G401.6 (cell line): ENCODE results near the gene RNU1-4.
"Not testable (repeated sequence)": the region's sequence is repeated elsewhere in the genome, so short reads cannot be mapped to it uniquely, and the experiment has no call there.

Experiments used
- FAIRE-seq: peaks from 2 replicates; lab custom pipeline; 2012; peaks lifted over from hg19 to GRCh38; lab: Jason Lieb, UNC

The RNU1-4 gene

GRCh38 chr1:16728243-16728949, 11.9 kb upstream of the RNU1-4 start:
- not testable (repeated sequence) for FAIRE-seq

- FAIRE-seq, result not testable (repeated sequence)
Observed at GRCh38 chr1:16732254-16732896, 7.9 kb upstream of the RNU1-4 start.

GRCh38 chr1:16741230-16741629, 914 bp downstream of the RNU1-4 start:
- not testable (repeated sequence) for FAIRE-seq

- FAIRE-seq, result not testable (repeated sequence)
Observed at GRCh38 chr1:16747660-16748059, 7.3 kb downstream of the RNU1-4 start.

GRCh38 chr1:16748710-16749109, 8.4 kb downstream of the RNU1-4 start:
- FAIRE-seq, result not testable (repeated sequence)

GRCh38 chr1:16749910-16750888, 9.9 kb downstream of the RNU1-4 start:
- not testable (repeated sequence) for FAIRE-seq

GRCh38 chr1:16752770-16753169, 12.5 kb downstream of the RNU1-4 start:
- FAIRE-seq, result not testable (repeated sequence)

- FAIRE-seq, result not testable (repeated sequence)
Observed at GRCh38 chr1:16755385-16755784, 15.1 kb downstream of the RNU1-4 start.

GRCh38 chr1:16755932-16756331, 15.6 kb downstream of the RNU1-4 start:
- not testable (repeated sequence) for FAIRE-seq

- FAIRE-seq, result not testable (repeated sequence)
Observed at GRCh38 chr1:16757574-16757973, 17.3 kb downstream of the RNU1-4 start.

- not testable (repeated sequence) for FAIRE-seq
Observed at GRCh38 chr1:16758060-16758459, 17.7 kb downstream of the RNU1-4 start.

- FAIRE-seq, result not testable (repeated sequence)
Observed at GRCh38 chr1:16759041-16759493, 18.8 kb downstream of the RNU1-4 start.

- not testable (repeated sequence) for FAIRE-seq
Observed at GRCh38 chr1:16759650-16760455, 19.5 kb downstream of the RNU1-4 start.

- not testable (repeated sequence) for FAIRE-seq
Observed at GRCh38 chr1:16760456-16760765, 20.1 kb downstream of the RNU1-4 start.

- FAIRE-seq, result not testable (repeated sequence)
Observed at GRCh38 chr1:16760801-16761200, 20.5 kb downstream of the RNU1-4 start.

- not testable (repeated sequence) for FAIRE-seq
Observed at GRCh38 chr1:16764248-16764819, 24.0 kb downstream of the RNU1-4 start.

- not testable (repeated sequence) for FAIRE-seq
Observed at GRCh38 chr1:16764820-16765655, 24.7 kb downstream of the RNU1-4 start.

- not testable (repeated sequence) for FAIRE-seq
Observed at GRCh38 chr1:16765731-16766605, 25.7 kb downstream of the RNU1-4 start.

GRCh38 chr1:16766689-16767256, 26.5 kb downstream of the RNU1-4 start:
- not testable (repeated sequence) for FAIRE-seq
